CD14-positive monocyte (primary cell): ENCODE data around the gene SCAF11. TPM values are rescaled to one million over a fixed set of nuclear protein-coding genes. Genes with fewer than 3 reads are reported as not detected.

Source experiments
- DNase-seq, 3 donors: peaks; one replicate each; pipeline ENCODE4 v3.0.0-alpha.2; 2011 to 2022
- H2AFZ ChIP-seq: 2 replicates; pipeline ENCODE4 v1.6.0; 2012; ENCODE audit warnings: mild to moderate bottlenecking, low read depth, low read length, inconsistent platforms; ENCODE audit not compliant: insufficient read depth, poor library complexity, severe bottlenecking
- H3K27ac ChIP-seq, 2 donors: 1 replicate in 1 of 2; 2 replicates in 1 of 2; pipeline ENCODE4 v1.5.1; 2012 to 2013; ENCODE audit warnings: low read length in 2 of 2, control low read depth in 1 of 2, inconsistent platforms in 1 of 2, low read depth in 1 of 2, mild to moderate bottlenecking in 1 of 2
- H3K27me3 ChIP-seq, 2 donors: one replicate each; pipeline versions ENCODE4 v1.6.0 to v1.6.1; 2011 to 2013; ENCODE audit warnings: low read length in 2 of 2; ENCODE audit not compliant: control insufficient read depth in 2 of 2, insufficient read depth in 2 of 2
- H3K36me3 ChIP-seq, 2 donors: replicated peaks in 1 of 2; 1 replicate in 1 of 2; 2 replicates in 1 of 2; pipeline versions ENCODE4 v1.5.1 to v1.6.1; 2012 to 2013; ENCODE audit warnings: low read length in 2 of 2, control low read depth in 1 of 2, inconsistent platforms in 1 of 2, mild to moderate bottlenecking in 1 of 2; ENCODE audit not compliant: insufficient read depth in 2 of 2, control insufficient read depth in 1 of 2
- H3K4me1 ChIP-seq, 2 donors: 1 replicate in 1 of 2; 2 replicates in 1 of 2; pipeline versions ENCODE4 v1.5.1 to v1.6.1; 2012 to 2013; ENCODE audit warnings: low read length in 2 of 2, control low read depth in 1 of 2, inconsistent platforms in 1 of 2, mild to moderate bottlenecking in 1 of 2, moderate library complexity in 1 of 2; ENCODE audit not compliant: insufficient read depth in 2 of 2, control insufficient read depth in 1 of 2
- H3K4me2 ChIP-seq: replicated peaks from 2 replicates; pipeline ENCODE3; 2012; ENCODE audit warnings: low read length, moderate library complexity, mild to moderate bottlenecking; ENCODE audit not compliant: poor library complexity, severe bottlenecking; ENCODE audit errors: extremely low read depth
- H3K4me3 ChIP-seq, 3 experiments: fragments of 200-600 bp in 1 of 3; sonication (generic) in 1 of 3; replicated peaks in 1 of 3; 1 replicate in 2 of 3; 2 replicates in 1 of 3; pipeline ENCODE4 v1.5.1; 2011 to 2013; ENCODE audit warnings: low read length in 3 of 3, mild to moderate bottlenecking in 3 of 3, control low read depth in 2 of 3, low read depth in 2 of 3, inconsistent platforms in 1 of 3, moderate library complexity in 1 of 3
- H3K79me2 ChIP-seq: 2 replicates; pipeline ENCODE4 v1.6.0; 2012; ENCODE audit warnings: mild to moderate bottlenecking, control low read depth, inconsistent platforms, low read length, moderate library complexity; ENCODE audit not compliant: insufficient read depth
- H3K9ac ChIP-seq: 2 replicates; pipeline ENCODE4 v1.6.0; 2017; ENCODE audit warnings: low read length, mild to moderate bottlenecking; ENCODE audit not compliant: insufficient read depth, poor library complexity, severe bottlenecking
- H3K9me3 ChIP-seq, 2 donors: replicated peaks in 1 of 2; 1 replicate in 1 of 2; 2 replicates in 1 of 2; pipeline versions ENCODE4 v1.5.1 to v1.6.1; 2012 to 2013; ENCODE audit warnings: low read length in 2 of 2, control low read depth in 1 of 2; ENCODE audit not compliant: control insufficient read depth in 1 of 2, insufficient read depth in 1 of 2
- H4K20me1 ChIP-seq: 2 replicates; pipeline ENCODE4 v1.6.0; 2012; ENCODE audit warnings: mild to moderate bottlenecking, low read length, control low read depth, moderate library complexity; ENCODE audit not compliant: insufficient read depth
- H3K27ac Mint-ChIP-seq, 7 donors: one replicate each; pipeline ENCODE4 v1.8.0; 2020; ENCODE audit warnings: mild to moderate bottlenecking in 7 of 7, mixed read lengths in 7 of 7, moderate library complexity in 6 of 7, inconsistent platforms in 2 of 7
- H3K27me3 Mint-ChIP-seq, 3 donors: one replicate each; pipeline ENCODE4 v1.8.0; 2021 to 2022; ENCODE audit warnings: low read depth in 3 of 3, mild to moderate bottlenecking in 3 of 3, mixed read lengths in 3 of 3, moderate library complexity in 3 of 3, inconsistent platforms in 1 of 3
- H3K36me3 Mint-ChIP-seq, 2 donors: one replicate each; pipeline ENCODE4 v1.8.0; 2020; ENCODE audit warnings: mixed read lengths in 2 of 2, inconsistent platforms in 1 of 2, mild to moderate bottlenecking in 1 of 2
- H3K4me1 Mint-ChIP-seq: one replicate; pipeline ENCODE4 v1.8.0; 2020; ENCODE audit warnings: mild to moderate bottlenecking, mixed read lengths
- H3K4me3 Mint-ChIP-seq, 2 donors: one replicate each; pipeline ENCODE4 v1.8.0; 2020; ENCODE audit warnings: mild to moderate bottlenecking in 2 of 2, mixed read lengths in 2 of 2, moderate library complexity in 1 of 2
- H3K9me3 Mint-ChIP-seq, 7 donors: one replicate each; pipeline ENCODE4 v1.8.0; 2020 to 2022; ENCODE audit warnings: mixed read lengths in 7 of 7, mild to moderate bottlenecking in 6 of 7, moderate library complexity in 6 of 7, inconsistent platforms in 2 of 7
- CTCF ChIP-seq: fragments of 200-600 bp; IDR thresholded peaks from one replicate; pipeline ENCODE4 v1.8.0; 2022; ENCODE audit warnings: antibody characterized with exemption, mild to moderate bottlenecking
- WGBS: methylation state at CpG from one replicate; pipeline ENCODE4 v1.1.5; 2013; ENCODE audit warnings: missing lambda C conversion rate; ENCODE audit not compliant: insufficient coverage; 5-methylcytosine and 5-hydroxymethylcytosine counted together
- intact Hi-C, 2 donors: fragments of 100-400 bp; cut with micrococcal nuclease; formaldehyde crosslinking; loops; one replicate each; pipeline versions ENCODE4 v1.15.0 to v1.15.1; 2023
- polyA plus RNA-seq, 3 donors: library from polyadenylated mRNA; depleted of rRNA in 1 of 3; unstranded in 2 of 3; stranded (reverse) in 1 of 3; fragments of 300-500 nt in 2 of 3; fragments of >200 nt in 1 of 3; fragmentation: Illumina TruSeq in 2 of 3; gene quantifications; 1 replicate in 2 of 3; 2 replicates in 1 of 3; pipeline ENCODE4 v1.2.3, GENCODE V29; 2012 to 2021

SCAF11 gene
- polyA plus RNA-seq, 3 donors: 32.6 to 73.4 (median 56.1) TPM

- Histone ChIP-seq H3K9me3 (no peaks in the 10 kb centered on the region), H3K9ac (no peak overlapping the region), H3K79me2 (peaks cover 98% of the 10 kb centered on the region), H3K4me1 (peaks cover 12 to 34% of the 10 kb centered on the region in 2 donors), H2AFZ (no peak overlapping the region), H3K4me2 (no peak overlapping the region), H3K36me3 (peaks cover 2 to 10% of the 10 kb centered on the region in 2 donors), H3K27ac (peak overlapping the region in 1 of 2 donors; percentile 42), H4K20me1 (peaks cover 98% of the 10 kb centered on the region), H3K4me3 (no peak overlapping the region), H3K27me3 (no peaks in the 10 kb centered on the region)
- Mint-ChIP-seq H3K9me3 (peaks cover 0 to 3% (median 0%) of the 10 kb centered on the region in 7 donors), H3K36me3 (peaks cover 6 to 23% of the 10 kb centered on the region in 2 donors), H3K27me3 (peaks cover 0 to 2% (median 0%) of the 10 kb centered on the region in 3 donors), H3K4me1 (peaks cover 77% of the 10 kb centered on the region), H3K4me3 (no peak overlapping the region), H3K27ac (peak overlapping the region in 4 of 7 donors; percentile 2 to 49 (median 21))
- no peak for DNase-seq
- intact Hi-C loops: no loop called here
- no peak for TF ChIP-seq CTCF
Observed at GRCh38 chr12:45977620-45978019, 12.8 kb downstream of the SCAF11 start.

GRCh38 chr12:45975506-45975905, 14.9 kb downstream of the SCAF11 start:
- no peak overlapping the region for H2AFZ ChIP-seq
- no peaks in the 10 kb centered on the region for H3K9me3 ChIP-seq
- no peaks in the 10 kb centered on the region for H3K27me3 ChIP-seq
- no peak overlapping the region for H3K4me2 ChIP-seq
- no peak overlapping the region for H3K4me3 Mint-ChIP-seq
- H4K20me1 ChIP-seq: peaks cover 98% of the 10 kb centered on the region
- peaks cover 10 to 37% of the 10 kb centered on the region in 2 donors for H3K36me3 Mint-ChIP-seq
- H3K79me2 ChIP-seq: peaks cover 98% of the 10 kb centered on the region
- no peak for DNase-seq
- intact Hi-C loops: no loop called here
- H3K27ac Mint-ChIP-seq: peak overlapping the region in 5 of 7 donors; percentile 0 to 80 (median 44)
- no peak for TF ChIP-seq CTCF
- H3K4me3 ChIP-seq: no peak overlapping the region
- peak overlapping the region in 1 of 2 donors; percentile 59 for H3K27ac ChIP-seq
- H3K27me3 Mint-ChIP-seq: peaks cover 0 to 2% (median 0%) of the 10 kb centered on the region in 3 donors
- WGBS: no CpG with 5 or more reads among the region's 6 CpGs
- H3K4me1 ChIP-seq: peaks cover 10 to 34% of the 10 kb centered on the region in 2 donors
- H3K9ac ChIP-seq: no peak overlapping the region
- H3K4me1 Mint-ChIP-seq: peaks cover 64% of the 10 kb centered on the region
- H3K36me3 ChIP-seq: peaks cover 5 to 29% of the 10 kb centered on the region in 2 donors
- H3K9me3 Mint-ChIP-seq: peaks cover 0 to 3% (median 0%) of the 10 kb centered on the region in 7 donors
